K562 (cell line): Measurements from ENCODE around the gene BOLL. TPM values are rescaled to one million over a fixed set of nuclear protein-coding genes. Genes with fewer than 3 reads are reported as not detected.

Experiments used
- ATAC-seq: fragments of 200-7000 bp; cut with Tn5 transposase; 3 replicates; pipeline ENCODE4 v1.9.1; 2020; ENCODE audit warnings: moderate library complexity
- BruUV-seq: library from RNA; stranded (reverse); fragments of 400-500 nt; replicated peaks from 2 replicates; lab custom pipeline; 2021; lab: Mats Ljungman, UMichigan
- CTCF ChIA-PET: fragments of 300-600 bp; formaldehyde crosslinking; extraction: SDS; loops from one replicate; lab custom pipeline; 2021; ENCODE audit warnings: low intra/inter-chr PET ratio; lab: Yijun Ruan, JAX
- POLR2A ChIA-PET: fragments of 300-600, 350-650 bp; sonication (Branson Sonifier 250); formaldehyde crosslinking; extraction: SDS; loops from one replicate; lab custom pipeline; 2021; ENCODE audit warnings: antibody characterized with exemption, inconsistent platforms; lab: Yijun Ruan, JAX
- DNase-seq, 4 experiments: peaks; one replicate each; pipeline versions ENCODE4 v3.0.0 to v3.0.0-alpha.2; 2011 to 2018; ENCODE audit warnings: low spot score in 3 of 4, mixed read lengths in 3 of 4; ENCODE audit errors: extremely low read depth in 1 of 4
- FAIRE-seq: peaks from 2 replicates; lab custom pipeline; 2011; peaks lifted over from hg19 to GRCh38; lab: Jason Lieb, UNC
- H2AFZ ChIP-seq: 2 replicates; pipeline ENCODE4 v1.6.0; 2011; ENCODE audit warnings: low read depth, low read length, control low read depth, inconsistent platforms
- H3K27ac ChIP-seq: fragments of 200-600 bp; 3 replicates; pipeline ENCODE4 v1.8.0; 2011; ENCODE audit warnings: low read depth, mild to moderate bottlenecking, control low read depth, inconsistent platforms, low read length, moderate library complexity, mixed read lengths; ENCODE audit errors: extremely low read depth
- H3K27me3 ChIP-seq, 2 experiments: fragments of 300-600 bp in 1 of 2; 2 replicates in 1 of 2; 3 replicates in 1 of 2; pipeline versions ENCODE4 v1.6.0 to v1.8.0; 2011; ENCODE audit warnings: inconsistent platforms in 2 of 2, low read length in 2 of 2, mild to moderate bottlenecking in 1 of 2, mixed read lengths in 1 of 2, moderate library complexity in 1 of 2; ENCODE audit not compliant: control insufficient read depth in 2 of 2, insufficient read depth in 2 of 2
- H3K36me3 ChIP-seq: fragments of 300-600 bp; 3 replicates; pipeline ENCODE4 v1.8.0; 2011; ENCODE audit warnings: mild to moderate bottlenecking, low read length, inconsistent platforms; ENCODE audit not compliant: control insufficient read depth, insufficient read depth
- H3K4me1 ChIP-seq, 2 experiments: fragments of 200-600 bp in 1 of 2; replicated peaks in 1 of 2; 2 replicates in 1 of 2; 3 replicates in 1 of 2; pipeline versions ENCODE4 v1.5.1 to v1.8.0; 2011; ENCODE audit warnings: inconsistent platforms in 2 of 2, low read length in 2 of 2, mild to moderate bottlenecking in 1 of 2, mixed read lengths in 1 of 2, moderate library complexity in 1 of 2; ENCODE audit not compliant: control insufficient read depth in 2 of 2, insufficient read depth in 2 of 2
- H3K4me2 ChIP-seq: 2 replicates; pipeline ENCODE4 v1.6.1; 2011; ENCODE audit warnings: low read length, control low read depth, inconsistent platforms, mixed read lengths; ENCODE audit not compliant: insufficient read depth
- H3K4me3 ChIP-seq: fragments of 200-600 bp; sonication (generic), shearing (Covaris generic); 2 replicates; pipeline ENCODE4 v1.5.1; 2016; ENCODE audit warnings: control low read depth, inconsistent platforms
- H3K79me2 ChIP-seq: fragments of 200-600 bp; 3 replicates; pipeline ENCODE4 v1.8.0; 2011; ENCODE audit warnings: low read length, inconsistent platforms; ENCODE audit not compliant: control insufficient read depth, insufficient read depth
- H3K9ac ChIP-seq, 2 experiments: 2 replicates each; pipeline versions ENCODE4 v1.6.0 to v1.6.1; 2011; ENCODE audit warnings: low read depth in 2 of 2, low read length in 2 of 2, control low read depth in 1 of 2, inconsistent platforms in 1 of 2, mild to moderate bottlenecking in 1 of 2, mixed read lengths in 1 of 2; ENCODE audit not compliant: insufficient read depth in 1 of 2
- H3K9me1 ChIP-seq: one replicate; pipeline ENCODE4 v1.6.0; 2011; ENCODE audit warnings: inconsistent platforms, mild to moderate bottlenecking, low read length, moderate library complexity; ENCODE audit not compliant: control insufficient read depth, insufficient read depth
- H3K9me3 ChIP-seq: replicated peaks from 2 replicates; pipeline ENCODE4 v1.5.1; 2011; ENCODE audit warnings: low read depth, low read length, inconsistent platforms; ENCODE audit not compliant: control insufficient read depth, insufficient read depth
- H4K20me1 ChIP-seq: replicated peaks from 2 replicates; pipeline ENCODE4 v1.6.1; 2011; ENCODE audit warnings: low read length, inconsistent platforms, mixed read lengths; ENCODE audit not compliant: control insufficient read depth, insufficient read depth
- ARID2 ChIP-seq: fragments of 450-650 bp; IDR thresholded peaks from 2 replicates; pipeline ENCODE4 v1.6.1; 2017; ENCODE audit warnings: antibody characterized with exemption, mild to moderate bottlenecking
- DMBX1 ChIP-seq: fragments of 250-450 bp; sonication (Bioruptor Pico); IDR thresholded peaks from 2 replicates; pipeline ENCODE4 v1.8.0; 2022; ENCODE audit warnings: inconsistent platforms, mild to moderate bottlenecking, moderate library complexity, borderline replicate concordance
- HCFC1 ChIP-seq: IDR thresholded peaks from 2 replicates; pipeline ENCODE4 v1.6.1; 2012; ENCODE audit warnings: low read depth, low read length, improper control_type of control experiment
- KAT7 ChIP-seq: sonication (generic); formaldehyde crosslinking; IDR thresholded peaks from 2 replicates; pipeline ENCODE4 v1.8.0; 2022; ENCODE audit warnings: missing genetic modification reagents, mild to moderate bottlenecking, borderline replicate concordance
- MTA3 ChIP-seq: fragments of 450-650 bp; formaldehyde crosslinking; IDR thresholded peaks from 2 replicates; pipeline ENCODE4 v1.6.1; 2017; ENCODE audit warnings: mild to moderate bottlenecking, borderline replicate concordance
- MTF1 ChIP-seq: fragments of 250-450 bp; sonication (Bioruptor Pico); IDR thresholded peaks from 2 replicates; pipeline ENCODE4 v1.9.0; 2021; ENCODE audit warnings: moderate library complexity, mild to moderate bottlenecking, inconsistent platforms, borderline replicate concordance
- MXD1 ChIP-seq: fragments of 250-450 bp; sonication (Bioruptor Pico); IDR thresholded peaks from 2 replicates; pipeline ENCODE4 v1.8.0; 2021; ENCODE audit warnings: borderline replicate concordance, mild to moderate bottlenecking, moderate library complexity; ENCODE audit not compliant: poor library complexity, severe bottlenecking
- SNIP1 ChIP-seq: fragments of 450-650 bp; IDR thresholded peaks from 2 replicates; pipeline ENCODE4 v1.7.1; 2017; ENCODE audit warnings: low read depth, mild to moderate bottlenecking
- SP1 ChIP-seq: sonication (generic); formaldehyde crosslinking; IDR thresholded peaks from 2 replicates; pipeline ENCODE4 v1.8.1; 2022; ENCODE audit warnings: mild to moderate bottlenecking, missing genetic modification reagents
- ZFP36 ChIP-seq: fragments of 150-350 bp; IDR thresholded peaks from 2 replicates; pipeline ENCODE4 v1.6.1; 2018; ENCODE audit warnings: low read length, low read depth; ENCODE audit not compliant: partially characterized antibody
- ZNF23 ChIP-seq: fragments of 250-450 bp; sonication (Bioruptor Pico); IDR thresholded peaks from 2 replicates; pipeline ENCODE4 v1.4.0; 2020; ENCODE audit warnings: mild to moderate bottlenecking
- ZNF232 ChIP-seq: sonication (generic); formaldehyde crosslinking; IDR thresholded peaks from 2 replicates; pipeline ENCODE4 v1.8.0; 2022; ENCODE audit warnings: mild to moderate bottlenecking, missing genetic modification reagents
- ZNF280A ChIP-seq: fragments of 450-650 bp; IDR thresholded peaks from 2 replicates; pipeline ENCODE4 v1.6.1; 2018; ENCODE audit warnings: mild to moderate bottlenecking, low read depth; ENCODE audit not compliant: partially characterized antibody
- ZNF445 ChIP-seq: fragments of 250-450 bp; sonication (Bioruptor Pico); IDR thresholded peaks from 2 replicates; pipeline ENCODE4 v1.4.0; 2020; ENCODE audit warnings: low read depth, mild to moderate bottlenecking, moderate library complexity
- ZNF778 ChIP-seq: fragments of 450-650 bp; formaldehyde crosslinking; IDR thresholded peaks from 2 replicates; pipeline ENCODE4 v1.4.0; 2020; ENCODE audit warnings: mild to moderate bottlenecking, moderate library complexity
- ZSCAN29 ChIP-seq: fragments of 450-650 bp; IDR thresholded peaks from 2 replicates; pipeline ENCODE4 v1.6.1; 2017
- WGBS: fragments of 100-300 bp; shearing (Covaris generic); methylation state at CpG from one replicate; pipeline ENCODE4 v1.1.6; 2016; ENCODE audit warnings: low coverage, mixed read lengths; ENCODE audit not compliant: insufficient coverage; ENCODE audit errors: missing lambda C conversion rate; 5-methylcytosine and 5-hydroxymethylcytosine counted together
- in situ Hi-C: fragments of 300-500 bp; cut with MboI; formaldehyde crosslinking; loops from 4 replicates; pipeline ENCODE4 v1.15.0; 2018; ENCODE audit warnings: inconsistent platforms, mixed read lengths
- intact Hi-C: fragments of 100-400 bp; cut with micrococcal nuclease; formaldehyde crosslinking; loops from 2 replicates; pipeline ENCODE4 v1.14.2; 2022
- polyA plus RNA-seq, 8 experiments: library from polyadenylated mRNA; depleted of rRNA in 4 of 8; stranded (reverse) in 5 of 8; unstranded in 3 of 8; fragments of >200 nt; fragmentation: Nextera tagmentation in 2 of 8; fragmentation: Illumina TruSeq in 1 of 8; extraction: Ambion mirVana in 2 of 8; extraction: Trizol in 1 of 8; gene quantifications; 2 replicates each; pipeline versions ENCODE4 v1.2.1 to v1.2.3, GENCODE V29; 2011 to 2014; ENCODE audit warnings: inconsistent platforms in 1 of 8, missing spikeins in 1 of 8
- total RNA-seq, 7 experiments: library from RNA; depleted of rRNA in 6 of 7; stranded (reverse); fragments of >200 nt in 6 of 7; fragmentation: Illumina TruSeq in 2 of 7; extraction: Trizol in 2 of 7; gene quantifications; 2 replicates each; pipeline versions ENCODE4 v1.2.1 to v1.2.3, GENCODE V29; 2011 to 2021; ENCODE audit warnings: low replicate concordance in 1 of 7
- TF ChIP-seq, protein P1 (sequence below): fragments of 250-450 bp; sonication (Bioruptor Pico); IDR thresholded peaks from 2 replicates; pipeline ENCODE4 v1.8.0; 2021; ENCODE audit warnings: moderate library complexity, mild to moderate bottlenecking, inconsistent platforms
- TF ChIP-seq, protein P2 (sequence below): IDR thresholded peaks from 2 replicates; pipeline ENCODE4 v1.6.1; 2014; ENCODE audit warnings: antibody characterized with exemption

The BOLL gene
- total and polyA plus RNA-seq, 9 of the 15 experiments (the other 6 are each of a cell fraction or from before 2014, with no cell fraction given), result 0.11 to 0.55 (median 0.19) TPM; not detected in 1

DNA sequence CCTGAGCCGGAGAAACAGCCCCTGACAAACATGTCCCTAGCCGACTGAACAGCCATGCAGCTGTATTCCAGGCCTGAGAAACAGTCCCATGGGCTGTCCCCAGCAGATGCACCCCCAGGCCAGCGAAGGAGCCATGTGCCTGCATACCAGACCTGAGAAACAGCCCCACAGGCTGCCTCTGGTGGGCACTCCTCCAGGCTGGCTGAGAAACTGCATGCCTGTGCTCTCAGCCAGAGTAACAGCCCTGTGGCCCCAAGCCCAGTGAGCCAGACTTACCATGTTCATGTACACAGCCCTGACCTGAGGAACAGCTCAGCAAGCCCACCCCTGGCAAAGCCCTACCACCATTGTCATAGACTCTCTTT is 24.8 kb downstream of the BOLL start:
- H3K79me2 ChIP-seq, result no peaks in the 10 kb centered on the region
- no peak for TF ChIP-seq ZNF778 (CRISPR knock-in tag)
- TF ChIP-seq ZNF23, result no peak
- TF ChIP-seq SNIP1, result no peak
- no peak for TF ChIP-seq KAT7 (CRISPR knock-in tag)
- no peak for TF ChIP-seq ZFP36
- no peak for TF ChIP-seq MTA3
- TF ChIP-seq MXD1, result no peak
- no peak for TF ChIP-seq ZNF232 (CRISPR knock-in tag)
- TF ChIP-seq, protein P1, sequence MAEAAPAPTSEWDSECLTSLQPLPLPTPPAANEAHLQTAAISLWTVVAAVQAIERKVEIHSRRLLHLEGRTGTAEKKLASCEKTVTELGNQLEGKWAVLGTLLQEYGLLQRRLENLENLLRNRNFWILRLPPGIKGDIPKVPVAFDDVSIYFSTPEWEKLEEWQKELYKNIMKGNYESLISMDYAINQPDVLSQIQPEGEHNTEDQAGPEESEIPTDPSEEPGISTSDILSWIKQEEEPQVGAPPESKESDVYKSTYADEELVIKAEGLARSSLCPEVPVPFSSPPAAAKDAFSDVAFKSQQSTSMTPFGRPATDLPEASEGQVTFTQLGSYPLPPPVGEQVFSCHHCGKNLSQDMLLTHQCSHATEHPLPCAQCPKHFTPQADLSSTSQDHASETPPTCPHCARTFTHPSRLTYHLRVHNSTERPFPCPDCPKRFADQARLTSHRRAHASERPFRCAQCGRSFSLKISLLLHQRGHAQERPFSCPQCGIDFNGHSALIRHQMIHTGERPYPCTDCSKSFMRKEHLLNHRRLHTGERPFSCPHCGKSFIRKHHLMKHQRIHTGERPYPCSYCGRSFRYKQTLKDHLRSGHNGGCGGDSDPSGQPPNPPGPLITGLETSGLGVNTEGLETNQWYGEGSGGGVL (CRISPR knock-in tag), result no peak
- TF ChIP-seq ZNF280A, result no peak
- no peak for TF ChIP-seq DMBX1 (CRISPR knock-in tag)
- TF ChIP-seq, protein P2, sequence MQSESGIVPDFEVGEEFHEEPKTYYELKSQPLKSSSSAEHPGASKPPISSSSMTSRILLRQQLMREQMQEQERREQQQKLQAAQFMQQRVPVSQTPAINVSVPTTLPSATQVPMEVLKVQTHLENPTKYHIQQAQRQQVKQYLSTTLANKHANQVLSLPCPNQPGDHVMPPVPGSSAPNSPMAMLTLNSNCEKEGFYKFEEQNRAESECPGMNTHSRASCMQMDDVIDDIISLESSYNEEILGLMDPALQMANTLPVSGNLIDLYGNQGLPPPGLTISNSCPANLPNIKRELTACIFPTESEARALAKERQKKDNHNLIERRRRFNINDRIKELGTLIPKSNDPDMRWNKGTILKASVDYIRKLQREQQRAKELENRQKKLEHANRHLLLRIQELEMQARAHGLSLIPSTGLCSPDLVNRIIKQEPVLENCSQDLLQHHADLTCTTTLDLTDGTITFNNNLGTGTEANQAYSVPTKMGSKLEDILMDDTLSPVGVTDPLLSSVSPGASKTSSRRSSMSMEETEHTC, result no peak
- TF ChIP-seq MTF1 (CRISPR knock-in tag), result no peak
- no peak for TF ChIP-seq ZNF445
- TF ChIP-seq HCFC1, result no peak
- TF ChIP-seq ARID2, result no peak
- TF ChIP-seq ZSCAN29, result no peak
- TF ChIP-seq SP1 (CRISPR knock-in tag), result no peak
- H3K9me1 ChIP-seq, result no peaks in the 10 kb centered on the region
- no peak overlapping the region for H3K4me2 ChIP-seq
- no peaks in the 10 kb centered on the region; the same call in 1 of the 2 replicates for H3K9me3 ChIP-seq
- in situ Hi-C loops (loop anchor here (25.0 kb wide), 1 partner anchor 373 kb away; no protein-coding TSS in a partner anchor), intact Hi-C loops (no loop called here)
- H2AFZ ChIP-seq, result no peak overlapping the region
- ATAC-seq (no peak), DNase-seq (no peak), FAIRE-seq (no peak)
- WGBS, result 21% methylated on average over 3 of the region's 3 CpGs
- no peak overlapping the region for H3K4me3 ChIP-seq
- no peak overlapping the region for H3K27ac ChIP-seq
- no peaks in the 10 kb centered on the region for H3K27me3 ChIP-seq
- ChIA-PET CTCF (interaction anchor here (0.6 kb wide), 1 partner anchor 1999 kb away, joined by 3 read pairs; no protein-coding TSS in a partner anchor), POLR2A (interaction anchor here (0.6 kb wide), 1 partner anchor 170 kb away, joined by 3 read pairs; no protein-coding TSS in a partner anchor)
- no peak overlapping the region for H3K9ac ChIP-seq
- H3K4me1 ChIP-seq, result no peaks in the 10 kb centered on the region
- H3K36me3 ChIP-seq, result no peaks in the 10 kb centered on the region
- no TSS peak for BruUV-seq
- no peaks in the 10 kb centered on the region for H4K20me1 ChIP-seq
